Measurements from ENCODE around the gene IL17B.
A peak's percentile ranks its signal among the peaks of the same experiment; 100 is the strongest.
"Not testable (repeated sequence)": the region's sequence is repeated elsewhere in the genome, so short reads cannot be mapped to it uniquely, and the experiment has no call there.

IL17B gene

GRCh38 chr5:149398747-149399266 is 19.7 kb upstream of the IL17B start:
- not testable (repeated sequence) for H3K4me2 ChIP-seq (ENCODE audit: low read length, poor library complexity, severe bottlenecking); H3K9me3 ChIP-seq (ENCODE audit: control insufficient read depth, low read length); H2BK5ac ChIP-seq (ENCODE audit: low read depth, low read length, poor library complexity, severe bottlenecking); H2AK5ac ChIP-seq (ENCODE audit: low read length, severe bottlenecking); H3K4me1 ChIP-seq (ENCODE audit: control insufficient read depth, insufficient read depth, low read depth, low read length); H3K79me1 ChIP-seq (replicated peaks; ENCODE audit: low read length, poor library complexity, severe bottlenecking); DNase-seq; H3K9ac ChIP-seq (ENCODE audit: low read length); H2BK15ac ChIP-seq (ENCODE audit: low read depth, poor library complexity, severe bottlenecking); H2AFZ ChIP-seq (ENCODE audit: low read depth, low read length); H4K8ac ChIP-seq (ENCODE audit: low read length); H3K36me3 ChIP-seq (ENCODE audit: control insufficient read depth in 1 of 2, insufficient read depth in 2 of 2, low read depth in 1 of 2, low read length in 2 of 2); H3K27ac ChIP-seq (ENCODE audit: low read length, poor library complexity, severe bottlenecking); H3K23ac ChIP-seq (ENCODE audit: low read length in 2 of 2); H3K27me3 ChIP-seq (ENCODE audit: control insufficient read depth in 1 of 2, insufficient read depth in 1 of 2, low read length in 2 of 2); H3K4me3 ChIP-seq (ENCODE audit: insufficient read depth in 1 of 2, low read depth in 1 of 2, low read length in 2 of 2)
- WGBS, result 84% methylated on average over 7 of the region's 7 CpGs
- peak overlapping the region; percentile 77 to 99 for H3K18ac ChIP-seq (ENCODE audit: low read depth in 1 of 2, low read length in 2 of 2)
- peak overlapping the region; percentile 82 for H2BK120ac ChIP-seq (ENCODE audit: low read depth, low read length)
- peak overlapping the region in 1 of 2 experiments; percentile 61 for H3K14ac ChIP-seq (ENCODE audit: low read length in 2 of 2)
- H2BK12ac ChIP-seq (ENCODE audit: low read length in 2 of 2), result peak overlapping the region; percentile 75 to 100
- H4K91ac ChIP-seq (ENCODE audit: low read length), result peak overlapping the region; percentile 96
- peak overlapping the region; percentile 88 to 92 for H3K4ac ChIP-seq (ENCODE audit: low read depth in 1 of 2, low read length in 2 of 2)

GRCh38 chr5:149397530-149397929 is 18.4 kb upstream of the IL17B start:
- Histone ChIP-seq H2AFZ (ENCODE audit: low read depth, low read length) (no peak overlapping the region), H3K36me3 (ENCODE audit: control insufficient read depth in 1 of 2, insufficient read depth in 2 of 2, low read depth in 1 of 2, low read length in 2 of 2) (no peaks in the 10 kb centered on the region), H3K9ac (ENCODE audit: low read length) (peak overlapping the region; percentile 37), H3K27ac (ENCODE audit: low read length, poor library complexity, severe bottlenecking) (no peak overlapping the region), H3K14ac (ENCODE audit: low read length in 2 of 2) (no peak overlapping the region), H2BK120ac (ENCODE audit: low read depth, low read length) (peak overlapping the region; percentile 82), H2BK5ac (ENCODE audit: low read depth, low read length, poor library complexity, severe bottlenecking) (no peak overlapping the region), H2BK15ac (ENCODE audit: low read depth, poor library complexity, severe bottlenecking) (peak overlapping the region; percentile 37), H4K91ac (ENCODE audit: low read length) (peak overlapping the region; percentile 95), H3K4me2 (ENCODE audit: low read length, poor library complexity, severe bottlenecking) (no peak overlapping the region), H3K4me3 (ENCODE audit: insufficient read depth in 1 of 2, low read depth in 1 of 2, low read length in 2 of 2) (peak overlapping the region in 1 of 2 experiments; percentile 16), H3K23ac (ENCODE audit: low read length in 2 of 2) (peak overlapping the region in 1 of 2 experiments; percentile 48), H2AK5ac (ENCODE audit: low read length, severe bottlenecking) (no peak overlapping the region), H2BK12ac (ENCODE audit: low read length in 2 of 2) (peak overlapping the region; percentile 95 to 97), H4K8ac (ENCODE audit: low read length) (peak overlapping the region; percentile 74), H3K4ac (ENCODE audit: low read depth in 1 of 2, low read length in 2 of 2) (peak overlapping the region; percentile 79 to 84), H3K27me3 (ENCODE audit: control insufficient read depth in 1 of 2, insufficient read depth in 1 of 2, low read length in 2 of 2) (no peaks in the 10 kb centered on the region), H3K79me1 (replicated peaks; ENCODE audit: low read length, poor library complexity, severe bottlenecking) (no peaks in the 10 kb centered on the region), H3K4me1 (ENCODE audit: control insufficient read depth, insufficient read depth, low read depth, low read length) (peaks cover 3% of the 10 kb centered on the region), H3K9me3 (ENCODE audit: control insufficient read depth, low read length) (no peaks in the 10 kb centered on the region), H3K18ac (ENCODE audit: low read depth in 1 of 2, low read length in 2 of 2) (peak overlapping the region; percentile 77 to 89)
- whole genome bisulfite sequencing, result 4% methylated on average over 5 of the region's 6 CpGs
- DNase-seq, result peak; percentile 99

DNA sequence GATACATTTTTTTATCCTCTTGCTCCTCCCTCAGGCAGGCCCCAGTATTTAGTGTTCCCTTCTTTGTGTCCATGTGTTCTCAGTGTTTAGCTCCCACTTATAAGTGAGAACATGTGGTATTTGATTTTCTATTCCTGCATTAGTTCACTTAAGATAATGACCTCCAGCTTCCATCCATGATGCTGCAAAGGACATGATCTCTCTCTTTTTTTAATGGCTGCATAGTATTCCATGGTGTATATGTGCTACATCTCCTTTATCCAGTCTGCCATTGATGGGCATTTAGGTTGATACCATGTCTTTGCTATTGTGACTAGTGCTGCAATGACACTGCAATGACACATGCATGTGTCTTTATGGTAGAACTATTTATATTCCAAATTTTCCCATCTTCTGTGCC is 15.9 kb upstream of the IL17B start:
- not testable (repeated sequence) for H3K18ac ChIP-seq (ENCODE audit: low read depth in 1 of 2, low read length in 2 of 2); H3K4ac ChIP-seq (ENCODE audit: low read depth in 1 of 2, low read length in 2 of 2); H2AK5ac ChIP-seq (ENCODE audit: low read length, severe bottlenecking); H2AFZ ChIP-seq (ENCODE audit: low read depth, low read length); H2BK15ac ChIP-seq (ENCODE audit: low read depth, poor library complexity, severe bottlenecking); H3K14ac ChIP-seq (ENCODE audit: low read length in 2 of 2); DNase-seq; H3K4me1 ChIP-seq (ENCODE audit: control insufficient read depth, insufficient read depth, low read depth, low read length); H3K27me3 ChIP-seq (ENCODE audit: control insufficient read depth in 1 of 2, insufficient read depth in 1 of 2, low read length in 2 of 2); H3K27ac ChIP-seq (ENCODE audit: low read length, poor library complexity, severe bottlenecking); H3K79me1 ChIP-seq (replicated peaks; ENCODE audit: low read length, poor library complexity, severe bottlenecking); H3K23ac ChIP-seq (ENCODE audit: low read length in 2 of 2); H2BK12ac ChIP-seq (ENCODE audit: low read length in 2 of 2); H3K36me3 ChIP-seq (ENCODE audit: control insufficient read depth in 1 of 2, insufficient read depth in 2 of 2, low read depth in 1 of 2, low read length in 2 of 2); H3K9ac ChIP-seq (ENCODE audit: low read length); H3K4me2 ChIP-seq (ENCODE audit: low read length, poor library complexity, severe bottlenecking); H3K9me3 ChIP-seq (ENCODE audit: control insufficient read depth, low read length); H4K8ac ChIP-seq (ENCODE audit: low read length); H4K91ac ChIP-seq (ENCODE audit: low read length); H2BK120ac ChIP-seq (ENCODE audit: low read depth, low read length); H2BK5ac ChIP-seq (ENCODE audit: low read depth, low read length, poor library complexity, severe bottlenecking); H3K4me3 ChIP-seq (ENCODE audit: insufficient read depth in 1 of 2, low read depth in 1 of 2, low read length in 2 of 2)

- Histone ChIP-seq H2AFZ (ENCODE audit: low read depth, low read length) (no peak overlapping the region), H2BK15ac (ENCODE audit: low read depth, poor library complexity, severe bottlenecking) (no peak overlapping the region), H3K4me3 (ENCODE audit: insufficient read depth in 1 of 2, low read depth in 1 of 2, low read length in 2 of 2) (no peak overlapping the region), H3K9me3 (ENCODE audit: control insufficient read depth, low read length) (no peaks in the 10 kb centered on the region), H3K4me1 (ENCODE audit: control insufficient read depth, insufficient read depth, low read depth, low read length) (peaks cover 7% of the 10 kb centered on the region), H3K9ac (ENCODE audit: low read length) (no peak overlapping the region), H2AK5ac (ENCODE audit: low read length, severe bottlenecking) (no peak overlapping the region), H2BK12ac (ENCODE audit: low read length in 2 of 2) (peak overlapping the region; percentile 22 to 94), H4K91ac (ENCODE audit: low read length) (peak overlapping the region; percentile 34), H3K4ac (ENCODE audit: low read depth in 1 of 2, low read length in 2 of 2) (peak overlapping the region in 1 of 2 experiments; percentile 8), H3K23ac (ENCODE audit: low read length in 2 of 2) (no peak overlapping the region), H3K4me2 (ENCODE audit: low read length, poor library complexity, severe bottlenecking) (no peak overlapping the region), H3K27ac (ENCODE audit: low read length, poor library complexity, severe bottlenecking) (no peak overlapping the region), H3K14ac (ENCODE audit: low read length in 2 of 2) (peak overlapping the region in 1 of 2 experiments; percentile 100), H2BK5ac (ENCODE audit: low read depth, low read length, poor library complexity, severe bottlenecking) (no peak overlapping the region), H2BK120ac (ENCODE audit: low read depth, low read length) (no peak overlapping the region), H3K27me3 (ENCODE audit: control insufficient read depth in 1 of 2, insufficient read depth in 1 of 2, low read length in 2 of 2) (no peaks in the 10 kb centered on the region), H3K36me3 (ENCODE audit: control insufficient read depth in 1 of 2, insufficient read depth in 2 of 2, low read depth in 1 of 2, low read length in 2 of 2) (no peaks in the 10 kb centered on the region), H3K18ac (ENCODE audit: low read depth in 1 of 2, low read length in 2 of 2) (peak overlapping the region; percentile 50 to 100), H3K79me1 (replicated peaks; ENCODE audit: low read length, poor library complexity, severe bottlenecking) (no peaks in the 10 kb centered on the region), H4K8ac (ENCODE audit: low read length) (no peak overlapping the region)
- DNase-seq, result peak; percentile 73
- WGBS, result 81% methylated on average over 15 of the region's 19 CpGs
Observed at GRCh38 chr5:149392718-149393117, 13.6 kb upstream of the IL17B start.
